PC-3 (cell line): Measurements from ENCODE around the gene ZNF180. TPM values are rescaled to one million over a fixed set of nuclear protein-coding genes. Genes with fewer than 3 reads are reported as not detected.

Source experiments
- ATAC-seq: fragments of 200-7000 bp; cut with Tn5 transposase; 2 replicates; pipeline ENCODE4 v1.9.1; 2020; ENCODE audit warnings: mild to moderate bottlenecking, moderate library complexity
- BruUV-seq: library from RNA; stranded (reverse); fragments of 400-500 nt; replicated peaks from 2 replicates; lab custom pipeline; 2021; lab: Mats Ljungman, UMichigan
- CTCF ChIA-PET: fragments of 300-600 bp; sonication (Branson Sonifier 250); formaldehyde crosslinking; loops from one replicate; lab custom pipeline; 2022; ENCODE audit warnings: antibody characterized with exemption; lab: Charles Lee
- POLR2A ChIA-PET: fragments of 300-600 bp; sonication (Branson Sonifier 250); formaldehyde crosslinking; loops from one replicate; lab custom pipeline; 2022; ENCODE audit warnings: antibody characterized with exemption; ENCODE audit not compliant: unreplicated experiment; lab: Charles Lee
- DNase-seq: peaks from one replicate; pipeline ENCODE4 v3.0.0-alpha.2; 2015
- H2AFZ ChIP-seq: fragments of 300-600 bp; sonication (generic); 2 replicates; pipeline ENCODE4 v1.6.0; 2016; ENCODE audit warnings: antibody characterized with exemption, low read length
- H3F3A ChIP-seq: fragments of 300-600 bp; sonication (generic); one replicate; pipeline ENCODE4 v1.6.0; 2017; ENCODE audit warnings: antibody characterized with exemption, low read length, control low read depth, mild to moderate bottlenecking; ENCODE audit not compliant: unreplicated experiment
- H3K27ac ChIP-seq: fragments of 300-600 bp; sonication (generic); 2 replicates; pipeline ENCODE4 v1.5.1; 2016; ENCODE audit warnings: mild to moderate bottlenecking, low read length
- H3K27me3 ChIP-seq: fragments of 300-600 bp; sonication (generic); 2 replicates; pipeline ENCODE4 v1.6.1; 2016; ENCODE audit warnings: low read length, mixed read lengths
- H3K36me3 ChIP-seq: fragments of 300-600 bp; sonication (generic); 2 replicates; pipeline ENCODE4 v1.6.1; 2016; ENCODE audit warnings: low read depth, mixed run types, low read length, mixed read lengths
- H3K4me1 ChIP-seq: fragments of 300-600 bp; sonication (generic); 2 replicates; pipeline ENCODE4 v1.5.1; 2016; ENCODE audit warnings: low read length; ENCODE audit not compliant: insufficient read depth
- H3K4me2 ChIP-seq: fragments of 300-600 bp; sonication (generic); 2 replicates; pipeline ENCODE4 v1.6.0; 2016; ENCODE audit warnings: low read length
- H3K4me3 ChIP-seq: fragments of 300-600 bp; sonication (generic); 2 replicates; pipeline ENCODE4 v1.5.1; 2016; ENCODE audit warnings: mild to moderate bottlenecking, low read length, mixed read lengths
- H3K79me2 ChIP-seq: fragments of 300-600 bp; sonication (generic); 2 replicates; pipeline ENCODE4 v1.6.1; 2017; ENCODE audit warnings: low read length, mixed read lengths
- H3K9ac ChIP-seq: fragments of 300-600 bp; sonication (generic); 2 replicates; pipeline ENCODE4 v1.6.0; 2016; ENCODE audit warnings: mild to moderate bottlenecking, low read length
- H3K9me2 ChIP-seq: fragments of 300-600 bp; sonication (generic); replicated peaks from 2 replicates; pipeline ENCODE4 v1.6.1; 2016; ENCODE audit warnings: mixed run types, low read length, mixed read lengths
- H3K9me3 ChIP-seq: fragments of 300-600 bp; sonication (generic); 2 replicates; pipeline ENCODE4 v1.6.1; 2016; ENCODE audit warnings: low read length, mixed read lengths
- H4K20me1 ChIP-seq: fragments of 300-600 bp; sonication (generic); 2 replicates; pipeline ENCODE4 v1.6.1; 2016; ENCODE audit warnings: low read length, mixed read lengths
- CTCF ChIP-seq: fragments of 300-600 bp; sonication (generic); conservative IDR thresholded peaks from 2 replicates; pipeline ENCODE4 v1.5.1; 2017; ENCODE audit warnings: antibody characterized with exemption, low read depth, mild to moderate bottlenecking, low read length
- EZH2 ChIP-seq: fragments of 300-600 bp; sonication (generic); IDR thresholded peaks from one replicate; pipeline ENCODE4 v1.6.1; 2017; ENCODE audit warnings: antibody characterized with exemption, mild to moderate bottlenecking, low read length; ENCODE audit not compliant: unreplicated experiment
- EZH2phosphoT487 ChIP-seq: fragments of 300-600 bp; sonication (generic); IDR thresholded peaks from 2 replicates; pipeline ENCODE4 v1.6.1; 2018; ENCODE audit warnings: mild to moderate bottlenecking, antibody characterized with exemption, low read length, borderline replicate concordance
- intact Hi-C: fragments of 100-400 bp; cut with micrococcal nuclease; formaldehyde crosslinking; loops from 2 replicates; pipeline ENCODE4 v1.9.0; 2023
- total RNA-seq: library from RNA; depleted of rRNA; stranded (reverse); fragments of >200 nt; gene quantifications from 2 replicates; pipeline ENCODE4 v1.2.3, GENCODE V29; 2014

The ZNF180 gene
- total RNA-seq, 1 experiment from 2014 or later: 9.8 TPM

GRCh38 chr19:44532819-44533218 lies 32.5 kb upstream of the ZNF180 start:
- H3K9ac ChIP-seq: no peak overlapping the region
- no peak overlapping the region for H3K4me2 ChIP-seq
- no peaks in the 10 kb centered on the region for H3K9me3 ChIP-seq
- no peak overlapping the region for H2AFZ ChIP-seq
- H3K4me1 ChIP-seq: no peaks in the 10 kb centered on the region
- H3K79me2 ChIP-seq: no peaks in the 10 kb centered on the region
- intact Hi-C loops: no loop called here
- ATAC-seq (no peak), DNase-seq (no peak)
- BruUV-seq: no TSS peak
- POLR2A ChIA-PET: no interaction called here
- TF ChIP-seq EZH2: no peak
- TF ChIP-seq CTCF: no peak
- CTCF ChIA-PET: no interaction called here
- H3F3A ChIP-seq: no peaks in the 10 kb centered on the region
- H4K20me1 ChIP-seq: no peaks in the 10 kb centered on the region
- H3K27me3 ChIP-seq: no peaks in the 10 kb centered on the region
- H3K36me3 ChIP-seq: no peaks in the 10 kb centered on the region
- no peak overlapping the region for H3K27ac ChIP-seq
- no peak overlapping the region for H3K4me3 ChIP-seq
- no peaks in the 10 kb centered on the region for H3K9me2 ChIP-seq

- H3K27me3 ChIP-seq: no peaks in the 10 kb centered on the region
- TF ChIP-seq EZH2phosphoT487: no peak
- no peak for TF ChIP-seq CTCF
- TF ChIP-seq EZH2: no peak
- DNase-seq: no peak
- no peaks in the 10 kb centered on the region for H3K36me3 ChIP-seq
- H3K79me2 ChIP-seq: no peaks in the 10 kb centered on the region
- no peaks in the 10 kb centered on the region for H3K4me1 ChIP-seq
- H4K20me1 ChIP-seq: no peaks in the 10 kb centered on the region
- no peaks in the 10 kb centered on the region for H3K9me2 ChIP-seq
- no TSS peak for BruUV-seq
- H3F3A ChIP-seq: no peaks in the 10 kb centered on the region
- intact Hi-C loops: no loop called here
- no peak overlapping the region for H3K27ac ChIP-seq
- no peak for ATAC-seq
- no peak overlapping the region for H3K4me3 ChIP-seq
- no peak overlapping the region for H3K4me2 ChIP-seq
- H3K9ac ChIP-seq: no peak overlapping the region
- no peaks in the 10 kb centered on the region for H3K9me3 ChIP-seq
- H2AFZ ChIP-seq: no peak overlapping the region
- POLR2A ChIA-PET: no interaction called here
- CTCF ChIA-PET: no interaction called here
Observed at GRCh38 chr19:44530777-44531176, 30.5 kb upstream of the ZNF180 start.

DNA sequence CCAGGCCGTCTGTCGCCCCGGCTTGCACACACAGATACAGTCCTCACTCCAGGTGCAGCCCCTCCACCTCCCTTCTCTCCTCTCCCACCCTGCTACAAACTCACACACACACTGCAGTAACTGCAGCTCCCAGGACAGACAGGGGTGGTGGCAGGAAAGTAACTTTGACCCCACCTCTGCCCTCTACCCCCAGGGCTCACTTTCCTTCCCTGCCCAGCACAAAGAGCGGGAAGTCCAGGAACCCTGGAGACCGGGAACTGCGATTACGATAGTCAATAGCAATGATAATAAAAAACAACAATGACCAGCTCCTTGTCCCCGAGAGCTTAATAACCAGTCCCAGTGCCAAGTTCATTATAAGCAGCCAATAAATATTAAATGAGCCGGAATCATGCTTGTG lies 29.2 kb upstream of the ZNF180 start, which contains the start of gene CEACAM20:
Gene CEACAM20, minus strand, starts transcription at position 140 of the 400 bp plus-strand sequence. CDS start 166 bp downstream, outside the sequence.
- no peak for DNase-seq
- no peak for ATAC-seq
- H3K27me3 ChIP-seq: no peaks in the 10 kb centered on the region
- no peak within 1 kb of the TSS for H3K9ac ChIP-seq
- H4K20me1 ChIP-seq: no peaks in the 10 kb centered on the region
- no peak within 1 kb of the TSS for H3K27ac ChIP-seq
- ChIA-PET CTCF (no interaction called here), POLR2A (no interaction called here)
- no peaks in the 10 kb centered on the region for H3K36me3 ChIP-seq
- no peak within 1 kb of the TSS for H3K4me2 ChIP-seq
- no peaks in the 10 kb centered on the region for H3K4me1 ChIP-seq
- no peaks in the 10 kb centered on the region for H3K9me3 ChIP-seq
- no peak for TF ChIP-seq CTCF
- no peak for TF ChIP-seq EZH2
- no peak for TF ChIP-seq EZH2phosphoT487
- no peaks in the 10 kb centered on the region for H3F3A ChIP-seq
- H2AFZ ChIP-seq: no peak within 1 kb of the TSS
- intact Hi-C loops: no loop called here
- no TSS peak for BruUV-seq
- no peaks in the 10 kb centered on the region for H3K79me2 ChIP-seq
- H3K4me3 ChIP-seq: no peak within 1 kb of the TSS
- no peaks in the 10 kb centered on the region for H3K9me2 ChIP-seq
